RWPE1 (cell line): Measurements from ENCODE around the gene NTSR1.

Experiments
- CTCF ChIA-PET: fragments of 350-600 bp; sonication (Branson Sonifier 250); formaldehyde crosslinking; extraction: SDS; loops from one replicate; lab custom pipeline; 2021; lab: Yijun Ruan, JAX
- POLR2A ChIA-PET: fragments of 400-600 bp; formaldehyde crosslinking; extraction: SDS; loops from one replicate; lab custom pipeline; 2020; ENCODE audit warnings: antibody characterized with exemption; ENCODE audit not compliant: low non-redundant PET; lab: Yijun Ruan, JAX
- DNase-seq: peaks from one replicate; pipeline ENCODE4 v3.0.0; 2012; ENCODE audit warnings: low spot score
- H3K27ac ChIP-seq: fragments of 450-650 bp; 2 replicates; pipeline ENCODE4 v1.5.1; 2017
- CTCF ChIP-seq: fragments of 450-650 bp; conservative IDR thresholded peaks from 2 replicates; pipeline ENCODE4 v1.5.1; 2017; ENCODE audit warnings: low read depth, mild to moderate bottlenecking

NTSR1 gene

GRCh38 chr20:62753626-62754025 is 45.0 kb downstream of the NTSR1 start:
- ChIA-PET CTCF (interaction anchor here (0.6 to 1.6 kb wide), 3 partner anchors 13 to 219 kb away, joined by 4 to 5 read pairs (median 4); no protein-coding TSS in a partner anchor), POLR2A (no interaction called here)
- no peak for DNase-seq
- no peak for TF ChIP-seq CTCF
- H3K27ac ChIP-seq: peak overlapping the region; percentile 71

GRCh38 chr20:62754122-62754990 is 45.7 kb downstream of the NTSR1 start:
- POLR2A ChIA-PET: no interaction called here

GRCh38 chr20:62754991-62755356 is 46.3 kb downstream of the NTSR1 start:
- no peak for DNase-seq
- no peak for TF ChIP-seq CTCF
- ChIA-PET CTCF (interaction anchor here (1.6 kb wide), 1 partner anchor 36 kb away, joined by 5 read pairs; no protein-coding TSS in a partner anchor), POLR2A (no interaction called here)
- H3K27ac ChIP-seq: peak overlapping the region; percentile 71

More at GRCh38 chr20:62754122-62754990, 45.7 kb downstream of the NTSR1 start:
- no peak for DNase-seq
- peak overlapping the region; percentile 71 for H3K27ac ChIP-seq
- no peak for TF ChIP-seq CTCF
- CTCF ChIA-PET: interaction anchor here (0.6 to 1.6 kb wide), 5 partner anchors 13 to 218 kb away, joined by 3 to 5 read pairs (median 4); no protein-coding TSS in a partner anchor

GRCh38 chr20:62755817-62756724 is 47.4 kb downstream of the NTSR1 start:
- ChIA-PET POLR2A (no interaction called here), CTCF (interaction anchor here (0.9 kb wide), 1 partner anchor 48 kb away, joined by 3 read pairs; no protein-coding TSS in a partner anchor)
- DNase-seq: no peak
- peak overlapping the region; percentile 82 for H3K27ac ChIP-seq
- TF ChIP-seq CTCF: no peak

- peak overlapping the region; percentile 65 for H3K27ac ChIP-seq
- CTCF ChIA-PET: no interaction called here
- no peak for DNase-seq
- no peak for TF ChIP-seq CTCF
- POLR2A ChIA-PET: no interaction called here
Measured at GRCh38 chr20:62758226-62758912, 49.7 kb downstream of the NTSR1 start.
